IPS-NIHi11 (cell line): Measurements from ENCODE around the gene ADAMTS8.
"Not testable (repeated sequence)": the region's sequence is repeated elsewhere in the genome, so short reads cannot be mapped to it uniquely, and the experiment has no call there.

Source experiments
- DNase-seq: peaks from one replicate; pipeline ENCODE4 v3.0.0; 2012; ENCODE audit warnings: mixed read lengths, low spot score

ADAMTS8 gene

GRCh38 chr11:130439160-130439519 is 10.7 kb upstream of the ADAMTS8 start:
- no peak for DNase-seq

DNA sequence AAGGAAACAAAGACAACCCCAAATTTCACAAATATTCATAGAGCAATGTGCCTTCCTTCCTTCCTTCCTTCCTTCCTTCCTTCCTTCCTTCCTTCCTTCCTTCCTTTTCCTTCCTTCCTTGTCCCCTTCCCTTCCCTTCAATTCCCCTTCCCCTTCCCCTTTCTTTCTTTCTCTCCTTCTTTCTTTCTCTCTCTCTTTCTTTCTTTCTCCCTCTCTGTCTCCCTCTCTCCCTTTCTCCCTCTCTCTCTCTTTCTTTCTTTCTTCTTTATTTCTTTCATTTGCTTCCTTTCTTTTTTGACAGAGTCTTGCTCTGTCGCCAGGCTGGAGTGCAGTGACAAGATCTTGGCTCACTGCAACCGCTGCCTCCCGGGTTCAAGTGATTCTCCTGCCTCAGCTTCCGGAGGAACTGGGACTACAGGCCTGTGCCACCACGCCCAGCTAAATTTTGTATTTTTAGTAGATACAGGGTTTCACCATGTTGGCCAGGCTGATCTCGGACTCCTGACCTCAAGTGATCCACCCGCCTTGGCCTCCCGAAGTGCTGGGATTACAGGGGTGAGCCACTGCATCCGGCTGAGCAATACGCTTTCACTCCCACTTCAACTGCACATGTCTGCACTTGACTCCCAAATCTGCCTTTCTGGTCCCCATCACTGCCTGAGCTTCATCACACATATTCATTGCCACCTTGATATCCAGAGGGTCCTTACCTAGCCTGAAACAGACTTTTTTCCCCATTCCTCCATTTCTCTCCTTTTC is 10.2 kb upstream of the ADAMTS8 start:
- DNase-seq, result not testable (repeated sequence)

DNA sequence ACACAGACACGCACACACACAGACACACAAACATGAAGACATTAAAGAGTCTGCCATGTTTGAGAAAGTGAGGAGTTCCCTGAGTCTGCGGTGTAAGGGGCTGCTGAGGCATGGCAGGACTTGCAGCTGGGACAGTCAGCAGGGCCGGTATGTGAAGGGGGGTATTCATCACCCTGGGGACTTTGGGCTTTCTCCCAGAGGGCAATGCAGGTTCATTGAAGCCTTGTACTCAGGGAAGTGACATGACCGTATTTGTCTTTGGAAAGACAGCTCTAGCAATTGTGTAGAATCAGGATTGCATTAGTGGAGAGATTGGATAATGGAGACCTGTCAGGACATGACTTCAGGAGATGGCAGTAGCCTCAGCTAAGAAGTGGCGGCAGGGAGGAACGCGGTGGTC is 9.4 kb upstream of the ADAMTS8 start:
- DNase-seq, result no peak

DNA sequence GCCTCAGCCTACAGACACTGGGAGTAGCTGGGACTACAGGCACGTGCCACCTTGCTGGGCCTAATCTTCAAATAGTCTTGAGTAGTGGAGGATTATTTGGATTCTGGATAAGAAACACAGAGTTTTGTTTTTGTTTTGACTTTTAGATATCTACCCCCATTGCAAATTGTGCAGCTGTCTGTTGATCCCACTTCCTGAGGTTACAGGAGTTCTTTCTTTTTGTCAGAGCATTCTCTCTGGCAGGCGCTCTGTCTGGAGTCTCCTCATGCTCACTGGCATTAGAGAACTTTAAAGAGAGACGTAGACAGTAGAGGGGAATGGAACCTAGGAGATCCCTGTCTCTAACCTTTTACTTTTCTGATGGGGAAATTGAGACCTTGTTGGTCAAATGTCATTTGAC is 7.8 kb upstream of the ADAMTS8 start:
- DNase-seq, result no peak

DNA sequence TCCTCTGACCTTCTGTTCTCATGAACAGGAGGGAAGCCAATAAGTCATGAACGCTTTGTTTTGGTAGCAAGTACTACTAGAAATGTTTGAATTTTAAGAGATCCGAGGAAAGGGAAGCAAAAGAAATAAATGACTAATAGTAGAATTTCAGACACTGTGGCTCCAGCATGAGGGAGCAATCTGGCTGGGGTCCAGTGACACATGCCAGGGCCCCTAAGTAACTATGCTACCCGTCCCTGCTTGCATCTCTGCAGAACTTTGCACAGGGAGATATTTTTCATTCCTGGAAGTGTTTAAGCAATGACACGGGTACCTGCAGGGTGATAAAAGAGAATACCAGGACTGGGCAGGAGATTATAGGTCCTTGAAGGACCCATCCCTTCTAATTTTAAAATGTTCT is 7.3 kb upstream of the ADAMTS8 start:
- DNase-seq, result no peak

DNA sequence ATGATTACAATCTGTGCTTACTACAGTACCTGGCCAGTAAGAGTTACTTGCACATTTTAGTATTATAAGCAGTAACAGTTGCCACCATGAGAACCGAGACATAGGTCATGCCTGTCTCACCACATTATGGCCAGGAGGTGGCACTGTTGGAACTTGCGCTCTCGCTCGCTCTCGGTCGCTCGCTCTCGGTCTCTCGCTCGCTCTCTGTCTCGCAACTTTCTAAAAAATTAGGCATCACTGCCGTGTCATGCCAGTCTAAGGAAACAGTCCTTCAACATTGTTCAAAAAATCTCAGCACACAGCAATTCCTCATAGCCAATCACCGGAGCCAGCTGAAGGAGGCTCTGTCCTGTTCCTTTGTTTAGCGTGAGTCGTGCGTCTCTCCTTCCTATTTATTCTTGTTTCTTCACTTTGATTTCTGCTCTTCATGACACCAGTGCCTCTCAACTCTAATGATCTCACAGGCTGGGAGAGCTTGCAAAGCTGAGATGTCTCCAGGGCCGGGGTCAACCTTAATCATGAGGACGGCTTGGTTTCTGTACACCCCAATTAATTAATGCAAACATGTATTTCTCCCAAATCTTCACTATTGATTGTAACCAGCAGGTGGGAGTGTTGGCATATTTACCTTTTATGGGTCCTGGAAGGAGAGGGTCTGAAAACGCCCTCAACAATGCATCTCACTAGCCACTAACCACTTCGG is 6.3 kb upstream of the ADAMTS8 start:
- DNase-seq, result peak; percentile 66

GRCh38 chr11:130433357-130433756 is 4.9 kb upstream of the ADAMTS8 start:
- DNase-seq, result no peak

GRCh38 chr11:130431801-130432200 is 3.4 kb upstream of the ADAMTS8 start:
- DNase-seq, result no peak

GRCh38 chr11:130431331-130431773 is 2.9 kb upstream of the ADAMTS8 start:
- DNase-seq, result peak; percentile 77

- no peak for DNase-seq
These were observed 1.6 kb upstream of the ADAMTS8 start for GRCh38 chr11:130429983-130430382.

DNA sequence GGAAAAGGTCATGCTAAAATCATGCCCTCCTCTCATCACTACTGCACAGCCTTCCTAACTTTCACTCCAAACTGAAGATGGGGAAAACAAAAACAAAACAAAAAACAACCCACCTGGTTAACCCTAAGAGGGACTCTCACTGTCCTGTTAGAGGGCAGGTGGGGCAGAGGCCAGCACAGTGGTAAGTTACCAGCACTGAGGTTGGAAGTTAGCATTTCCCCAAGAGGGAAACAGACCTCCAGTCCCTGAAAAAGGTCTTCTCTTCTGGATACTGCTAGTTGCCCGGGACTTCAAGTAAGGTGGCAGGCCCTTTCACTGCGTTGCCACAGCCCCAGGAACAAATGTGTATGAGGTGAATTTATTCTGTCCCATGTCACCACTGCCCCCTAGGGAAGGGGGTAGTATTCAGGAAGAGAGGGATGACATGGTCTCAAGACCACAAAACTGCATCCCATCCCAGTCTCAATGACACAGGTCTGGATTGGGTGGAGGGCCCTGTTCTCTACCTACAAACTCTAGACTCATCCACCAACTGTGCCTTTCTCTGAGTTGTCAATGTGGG is 792 bp upstream of the ADAMTS8 start:
- DNase-seq, result no peak

DNA sequence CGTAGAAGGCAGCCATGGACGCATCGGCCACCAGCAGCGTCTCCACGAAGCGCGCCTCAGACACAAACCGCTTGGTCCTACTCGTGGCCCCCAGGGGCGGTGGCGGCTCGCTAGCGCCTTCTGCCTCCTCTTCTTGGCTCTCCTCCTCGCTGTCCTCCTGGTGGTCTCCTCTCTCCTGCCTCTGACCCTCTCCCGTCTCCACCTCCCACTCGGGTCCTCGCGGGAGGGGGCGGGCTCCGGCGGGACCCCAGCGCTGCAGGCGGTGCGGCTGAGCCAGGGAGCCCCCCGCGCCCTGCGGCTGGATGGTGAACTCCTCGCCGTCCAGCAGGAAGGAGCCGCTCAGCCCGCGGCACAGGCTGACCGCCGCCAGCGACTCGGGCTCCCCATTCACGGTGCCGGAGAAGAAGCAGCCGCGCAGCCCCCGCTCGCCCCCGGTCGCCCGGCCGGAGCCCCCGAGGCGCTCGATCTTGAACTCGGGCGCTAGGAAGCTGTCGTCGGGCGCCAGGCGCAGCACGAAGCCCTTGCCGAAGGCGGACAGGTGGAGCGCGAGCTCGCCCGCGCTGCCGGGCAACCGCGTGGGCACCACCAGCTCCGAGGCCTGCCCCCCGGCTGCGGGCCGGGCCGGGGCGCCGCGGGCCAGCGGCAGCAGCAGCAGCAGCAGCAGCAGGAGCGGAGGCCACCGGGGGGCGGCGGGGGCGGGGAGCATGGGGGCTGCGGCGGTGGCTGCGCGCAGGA is 661 bp downstream of the ADAMTS8 start:
- DNase-seq, result peak; percentile 51

DNA sequence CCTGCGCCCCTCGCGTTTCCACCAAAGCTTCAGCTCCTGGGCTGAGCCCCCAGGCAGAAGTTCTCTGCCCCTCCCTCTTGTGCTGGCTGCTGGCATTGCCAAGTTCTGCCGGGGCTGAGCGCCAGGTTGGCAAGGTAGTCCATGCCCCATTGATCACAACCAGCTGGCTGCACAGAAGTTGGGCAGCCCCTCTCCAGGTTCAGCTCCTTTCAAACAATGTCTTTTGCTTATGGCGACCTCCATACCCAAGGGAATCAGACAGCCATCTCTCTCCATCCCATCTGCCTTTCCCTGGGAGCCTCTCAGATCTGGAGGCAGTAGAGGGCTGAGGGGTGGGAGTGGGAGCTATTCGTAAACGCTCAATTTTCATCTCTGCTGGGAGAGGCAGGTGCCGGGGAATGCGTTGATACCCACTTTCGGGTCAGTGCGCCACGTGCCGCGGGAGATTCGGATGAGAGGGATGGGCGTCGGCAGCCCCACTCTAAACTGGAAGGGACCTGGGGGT is 1.5 kb downstream of the ADAMTS8 start:
- no peak for DNase-seq

- DNase-seq, result no peak
These were observed 2.1 kb downstream of the ADAMTS8 start for GRCh38 chr11:130426223-130426836.

DNA sequence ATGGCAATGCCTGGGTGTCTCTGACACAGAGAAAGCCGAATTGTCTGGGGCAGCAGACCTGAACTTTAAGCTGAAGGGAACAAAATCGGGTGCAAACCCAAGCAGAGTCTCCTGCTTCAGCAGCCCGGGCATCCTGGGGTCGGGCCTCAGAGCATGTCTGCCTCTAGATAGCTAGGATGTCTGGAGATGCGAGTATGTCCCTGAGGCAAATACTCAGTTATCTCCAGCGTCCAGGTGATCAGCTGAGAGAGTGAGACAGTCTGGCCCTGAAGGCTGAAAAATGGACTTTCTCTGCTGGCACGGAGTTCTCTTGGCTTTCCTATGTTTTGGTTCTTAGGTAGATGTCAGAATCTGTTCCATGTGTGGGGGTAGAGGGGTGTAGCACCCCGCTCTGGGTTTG is 3.3 kb downstream of the ADAMTS8 start:
- no peak for DNase-seq

GRCh38 chr11:130424613-130425140 is 3.7 kb downstream of the ADAMTS8 start:
- no peak for DNase-seq

DNA sequence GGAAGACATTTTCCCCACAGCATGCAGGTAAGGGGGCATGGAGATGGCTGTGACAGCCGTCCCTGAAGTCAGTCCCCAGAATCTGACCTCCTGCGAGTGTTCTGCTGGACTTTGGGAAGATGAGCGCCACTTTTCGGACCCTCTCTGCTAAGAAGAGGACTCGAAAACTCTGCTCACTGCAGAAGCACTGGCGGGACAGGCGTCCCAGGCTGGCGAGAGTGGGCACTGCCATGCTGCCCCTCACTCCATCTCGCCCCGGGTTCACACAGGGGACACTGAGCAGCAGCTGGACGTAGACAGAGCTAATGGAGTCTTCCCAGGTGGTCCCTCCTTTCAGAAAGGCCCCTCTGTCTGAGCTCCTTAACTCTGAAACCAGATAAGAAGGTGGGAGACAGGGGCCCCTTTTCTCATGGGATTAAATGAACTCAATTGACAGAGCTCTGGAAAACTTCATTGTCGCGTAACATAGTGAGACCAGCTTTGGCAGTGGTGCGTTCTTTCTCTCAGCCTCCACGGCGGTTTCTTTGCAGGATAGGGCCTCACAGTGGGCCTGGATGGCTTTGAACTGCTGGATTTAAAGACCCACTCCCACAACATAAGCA is 4.8 kb downstream of the ADAMTS8 start:
- no peak for DNase-seq

DNA sequence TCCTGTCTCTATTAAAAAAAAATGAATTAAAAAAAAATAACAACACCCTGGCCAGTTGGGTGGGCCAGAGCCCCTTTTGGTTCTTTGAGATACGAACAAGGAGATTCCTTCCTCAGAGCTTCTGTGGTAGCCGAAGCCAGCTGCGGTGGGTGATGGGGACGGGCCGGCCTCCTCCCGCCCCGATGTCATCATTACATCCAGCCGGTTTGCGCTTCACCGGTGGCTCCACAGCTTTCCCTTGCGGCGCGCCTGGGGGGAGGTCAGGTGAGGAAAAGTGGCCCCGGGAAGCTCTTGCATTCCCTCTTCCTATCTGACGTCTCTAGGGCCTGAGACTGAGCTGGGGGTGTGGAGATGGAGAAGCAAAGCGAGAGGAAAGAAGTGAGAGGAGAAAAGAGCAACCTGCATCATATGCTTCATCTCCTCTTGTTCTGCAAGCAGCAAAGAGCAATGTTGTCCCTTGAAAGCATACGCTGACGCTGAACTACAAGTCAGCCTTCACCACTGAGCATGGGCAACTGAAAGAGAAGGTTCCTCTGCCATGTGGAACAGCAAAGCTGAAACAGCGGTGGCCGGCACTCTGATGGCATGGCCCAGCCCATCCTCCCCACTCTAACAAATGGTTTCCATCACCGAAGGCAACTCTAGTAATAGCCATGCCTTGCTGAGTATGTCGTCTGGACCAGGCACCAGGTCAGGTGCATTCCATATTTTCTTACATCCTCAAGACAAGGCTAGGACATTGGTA is 6.0 kb downstream of the ADAMTS8 start:
- no peak for DNase-seq

GRCh38 chr11:130421697-130422096 is 6.7 kb downstream of the ADAMTS8 start:
- DNase-seq, result no peak

GRCh38 chr11:130421199-130421585 is 7.2 kb downstream of the ADAMTS8 start:
- DNase-seq, result no peak
